B cell (primary cell): ENCODE measurements around the gene BPIFB6. TPM values are rescaled to one million over a fixed set of nuclear protein-coding genes. Genes with fewer than 3 reads are reported as not detected.

Experiments used
- ATAC-seq: fragments of 200-7000 bp; cut with Tn5 transposase; one replicate; pipeline ENCODE4 v1.10.0; 2021; ENCODE audit warnings: low read depth, mild to moderate bottlenecking, moderate number of reproducible peaks, moderate library complexity
- CTCF ChIA-PET: fragments of 350-600 bp; sonication (Branson Sonifier 250); formaldehyde crosslinking; loops from one replicate; lab custom pipeline; 2021; ENCODE audit warnings: antibody characterized with exemption, inconsistent platforms; lab: Charles Lee
- POLR2A ChIA-PET: fragments of 350-600 bp; sonication (Branson Sonifier 250); formaldehyde crosslinking; loops from one replicate; lab custom pipeline; 2021; ENCODE audit warnings: antibody characterized with exemption; lab: Charles Lee
- DNase-seq: peaks from one replicate; pipeline ENCODE4 v3.0.0; 2013
- H2AFZ ChIP-seq: 2 replicates; pipeline ENCODE4 v1.6.1; 2012; ENCODE audit warnings: mild to moderate bottlenecking, low read depth, low read length; ENCODE audit not compliant: insufficient read depth, poor library complexity, severe bottlenecking
- H3K27ac ChIP-seq, 2 donors: 1 replicate in 1 of 2; 2 replicates in 1 of 2; pipeline ENCODE4 v1.5.1; 2012 to 2013; ENCODE audit warnings: low read length in 2 of 2, mild to moderate bottlenecking in 2 of 2, moderate library complexity in 1 of 2
- H3K27me3 ChIP-seq, 4 experiments: fragments of 200-600 bp in 1 of 4; sonication (generic) in 1 of 4; replicated peaks in 1 of 4; 1 replicate in 2 of 4; 2 replicates in 2 of 4; pipeline versions ENCODE4 v1.6.1 to v1.7.0; 2013 to 2016; ENCODE audit warnings: low read length in 3 of 4, mild to moderate bottlenecking in 2 of 4, mixed read lengths in 1 of 4, moderate library complexity in 1 of 4; ENCODE audit not compliant: insufficient read depth in 4 of 4, control insufficient read depth in 3 of 4; ENCODE audit errors: control extremely low read depth in 1 of 4
- H3K36me3 ChIP-seq, 2 experiments: replicated peaks in 1 of 2; 1 replicate in 1 of 2; 2 replicates in 1 of 2; pipeline versions ENCODE4 v1.6.1 to v1.7.1; 2013; ENCODE audit warnings: low read length in 1 of 2; ENCODE audit not compliant: insufficient read depth in 2 of 2, control insufficient read depth in 1 of 2; ENCODE audit errors: control extremely low read depth in 1 of 2, extremely low read depth in 1 of 2
- H3K4me1 ChIP-seq, 2 donors: fragments of 200-600 bp in 1 of 2; sonication (generic) in 1 of 2; 1 replicate in 1 of 2; 2 replicates in 1 of 2; pipeline versions ENCODE4 v1.5.1 to v1.6.1; 2013 to 2017; ENCODE audit warnings: low read length in 2 of 2; ENCODE audit not compliant: control insufficient read depth in 2 of 2, insufficient read depth in 2 of 2
- H3K4me2 ChIP-seq: replicated peaks from 2 replicates; pipeline ENCODE3; 2012; ENCODE audit warnings: mild to moderate bottlenecking, low read depth, low read length; ENCODE audit not compliant: poor library complexity, severe bottlenecking
- H3K4me3 ChIP-seq, 5 experiments: fragments of 200-600 bp in 1 of 5; sonication (generic) in 1 of 5; 1 replicate in 3 of 5; 2 replicates in 2 of 5; pipeline versions ENCODE4 v1.5.1 to v1.7.0; 2011 to 2016; ENCODE audit warnings: low read length in 4 of 5, mild to moderate bottlenecking in 4 of 5, low read depth in 2 of 5, control low read depth in 1 of 5, moderate library complexity in 1 of 5; ENCODE audit not compliant: insufficient read depth in 1 of 5; ENCODE audit errors: control extremely low read depth in 1 of 5, extremely low read depth in 1 of 5
- H3K79me2 ChIP-seq: fragments of 200-600 bp; sonication (generic); one replicate; pipeline ENCODE4 v1.6.0; 2016; ENCODE audit warnings: low read length; ENCODE audit not compliant: control insufficient read depth, insufficient read depth
- H3K9ac ChIP-seq: fragments of 200-600 bp; sonication (generic); 2 replicates; pipeline ENCODE4 v1.6.1; 2017; ENCODE audit warnings: mild to moderate bottlenecking, low read length, moderate library complexity
- H3K9me3 ChIP-seq, 3 donors: one replicate each; pipeline versions ENCODE4 v1.6.1 to v1.7.1; 2013; ENCODE audit warnings: low read length in 2 of 3; ENCODE audit not compliant: control insufficient read depth in 2 of 3, insufficient read depth in 1 of 3; ENCODE audit errors: control extremely low read depth in 1 of 3
- H4K20me1 ChIP-seq: 2 replicates; pipeline ENCODE4 v1.6.0; 2012; ENCODE audit warnings: mild to moderate bottlenecking, low read length; ENCODE audit not compliant: insufficient read depth, control insufficient read depth, poor library complexity, severe bottlenecking
- H3K27ac Mint-ChIP-seq: one replicate; pipeline ENCODE4 v1.8.0; 2021; ENCODE audit warnings: mixed read lengths
- H3K27me3 Mint-ChIP-seq: one replicate; pipeline ENCODE4 v1.8.0; 2021; ENCODE audit warnings: mixed read lengths
- H3K4me1 Mint-ChIP-seq: one replicate; pipeline ENCODE4 v1.8.0; 2021; ENCODE audit warnings: mixed read lengths
- H3K4me3 Mint-ChIP-seq: one replicate; pipeline ENCODE4 v1.8.0; 2021; ENCODE audit warnings: mixed read lengths
- H3K9me3 Mint-ChIP-seq: one replicate; pipeline ENCODE4 v1.8.0; 2022; ENCODE audit warnings: mixed read lengths; ENCODE audit not compliant: insufficient read depth
- CTCF ChIP-seq: fragments of 200-600 bp; IDR thresholded peaks from one replicate; pipeline ENCODE4 v1.8.0; 2022; ENCODE audit warnings: antibody characterized with exemption, mild to moderate bottlenecking
- EZH2 ChIP-seq: IDR thresholded peaks from 2 replicates; pipeline ENCODE4 v1.6.1; 2012; ENCODE audit warnings: borderline replicate concordance, low read depth, mild to moderate bottlenecking, moderate library complexity, low read length; ENCODE audit not compliant: insufficient read depth, poor library complexity, severe bottlenecking
- WGBS: methylation state at CpG from one replicate; pipeline ENCODE4 v1.1.5; 2013; ENCODE audit warnings: missing lambda C conversion rate; ENCODE audit not compliant: insufficient coverage; 5-methylcytosine and 5-hydroxymethylcytosine counted together
- intact Hi-C: fragments of 100-400 bp; cut with micrococcal nuclease; formaldehyde crosslinking; loops from one replicate; pipeline ENCODE4 v1.10.0; 2022
- polyA plus RNA-seq: library from polyadenylated mRNA; depleted of rRNA; stranded (reverse); fragments of >200 nt; gene quantifications from 2 replicates; pipeline ENCODE4 v1.2.3, GENCODE V29; 2012
- total RNA-seq, 2 donors: library from RNA; stranded (reverse); fragments of 120-200 nt in 1 of 2; gene quantifications; 1 replicate in 1 of 2; 2 replicates in 1 of 2; pipeline versions ENCODE4 v1.2.3 to v1.2.4, GENCODE V29; 2013 to 2022

BPIFB6 gene
- total and polyA plus RNA-seq, 2 donors (not counting 1 experiment from before 2014, with no cell fraction given), result not detected

GRCh38 chr20:33027769-33028751 lies 3.4 kb upstream of the BPIFB6 start:
- WGBS, result 80% methylated on average over 7 of the region's 12 CpGs
- H4K20me1 ChIP-seq, result no peaks in the 10 kb centered on the region
- H3K4me1 ChIP-seq, result no peaks in the 10 kb centered on the region
- DNase-seq (no peak), ATAC-seq (no peak)
- H3K27ac ChIP-seq, result no peak overlapping the region
- intact Hi-C loops, result no loop called here
- no peak overlapping the region for H2AFZ ChIP-seq
- H3K4me3 ChIP-seq, result no peak overlapping the region
- H3K27me3 ChIP-seq, result peaks cover 0 to 7% (median 0%) of the 10 kb centered on the region in 4 experiments
- Mint-ChIP-seq H3K27me3 (peaks cover 5% of the 10 kb centered on the region), H3K27ac (no peak overlapping the region), H3K9me3 (peaks cover under 1% of the 10 kb centered on the region), H3K4me1 (no peaks in the 10 kb centered on the region), H3K4me3 (no peak overlapping the region)
- ChIA-PET CTCF (no interaction called here), POLR2A (no interaction called here)
- no peaks in the 10 kb centered on the region for H3K36me3 ChIP-seq
- no peak overlapping the region for H3K4me2 ChIP-seq
- TF ChIP-seq CTCF (no peak), EZH2 (no peak)
- no peaks in the 10 kb centered on the region for H3K79me2 ChIP-seq
- H3K9me3 ChIP-seq, result peaks cover 0 to 5% (median 0%) of the 10 kb centered on the region in 3 donors
- H3K9ac ChIP-seq, result no peak overlapping the region

GRCh38 chr20:33028875-33029274 lies 2.6 kb upstream of the BPIFB6 start:
- Mint-ChIP-seq H3K4me1 (no peaks in the 10 kb centered on the region), H3K27ac (no peak overlapping the region), H3K27me3 (peaks cover 9% of the 10 kb centered on the region), H3K4me3 (no peak overlapping the region), H3K9me3 (peaks cover 4% of the 10 kb centered on the region)
- Histone ChIP-seq H3K9me3 (peaks cover 0 to 8% (median 4%) of the 10 kb centered on the region in 3 donors), H3K36me3 (no peaks in the 10 kb centered on the region), H3K4me1 (no peaks in the 10 kb centered on the region), H3K9ac (no peak overlapping the region), H3K4me3 (no peak overlapping the region), H3K4me2 (no peak overlapping the region), H3K79me2 (no peaks in the 10 kb centered on the region), H4K20me1 (no peaks in the 10 kb centered on the region), H2AFZ (no peak overlapping the region), H3K27ac (no peak overlapping the region), H3K27me3 (peaks cover 0 to 7% (median 0%) of the 10 kb centered on the region in 4 experiments)
- TF ChIP-seq CTCF (no peak), EZH2 (no peak)
- ChIA-PET CTCF (no interaction called here), POLR2A (no interaction called here)
- ATAC-seq, result no peak
- intact Hi-C loops, result no loop called here
- WGBS, result 84% methylated on average over 7 of the region's 7 CpGs
- no peak for DNase-seq
